AG09319 (cell line): ENCODE measurements around the gene SELL.
"Not testable (repeated sequence)": the region's sequence is repeated elsewhere in the genome, so short reads cannot be mapped to it uniquely, and the experiment has no call there.

Source experiments
- DNase-seq: peaks from one replicate; pipeline ENCODE4 v3.0.0-alpha.2; 2010; ENCODE audit warnings: low read depth; ENCODE audit errors: extremely low read depth
- TF ChIP-seq, protein P1 (sequence below): IDR thresholded peaks from 2 replicates; pipeline ENCODE4 v1.5.1; 2011; ENCODE audit warnings: low read depth, mild to moderate bottlenecking, inconsistent platforms, low read length, moderate library complexity

The SELL gene

GRCh38 chr1:169696273-169697100 lies 14.9 kb downstream of the SELL start:
- TF ChIP-seq, protein P1, sequence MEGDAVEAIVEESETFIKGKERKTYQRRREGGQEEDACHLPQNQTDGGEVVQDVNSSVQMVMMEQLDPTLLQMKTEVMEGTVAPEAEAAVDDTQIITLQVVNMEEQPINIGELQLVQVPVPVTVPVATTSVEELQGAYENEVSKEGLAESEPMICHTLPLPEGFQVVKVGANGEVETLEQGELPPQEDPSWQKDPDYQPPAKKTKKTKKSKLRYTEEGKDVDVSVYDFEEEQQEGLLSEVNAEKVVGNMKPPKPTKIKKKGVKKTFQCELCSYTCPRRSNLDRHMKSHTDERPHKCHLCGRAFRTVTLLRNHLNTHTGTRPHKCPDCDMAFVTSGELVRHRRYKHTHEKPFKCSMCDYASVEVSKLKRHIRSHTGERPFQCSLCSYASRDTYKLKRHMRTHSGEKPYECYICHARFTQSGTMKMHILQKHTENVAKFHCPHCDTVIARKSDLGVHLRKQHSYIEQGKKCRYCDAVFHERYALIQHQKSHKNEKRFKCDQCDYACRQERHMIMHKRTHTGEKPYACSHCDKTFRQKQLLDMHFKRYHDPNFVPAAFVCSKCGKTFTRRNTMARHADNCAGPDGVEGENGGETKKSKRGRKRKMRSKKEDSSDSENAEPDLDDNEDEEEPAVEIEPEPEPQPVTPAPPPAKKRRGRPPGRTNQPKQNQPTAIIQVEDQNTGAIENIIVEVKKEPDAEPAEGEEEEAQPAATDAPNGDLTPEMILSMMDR, result no peak
- DNase-seq, result no peak

- DNase-seq, result no peak
- TF ChIP-seq, protein P1, result no peak
Observed at GRCh38 chr1:169694304-169695075, 16.9 kb downstream of the SELL start.

GRCh38 chr1:169692756-169693460 lies 18.5 kb downstream of the SELL start:
- no peak for DNase-seq
- TF ChIP-seq, protein P1, result no peak

DNA sequence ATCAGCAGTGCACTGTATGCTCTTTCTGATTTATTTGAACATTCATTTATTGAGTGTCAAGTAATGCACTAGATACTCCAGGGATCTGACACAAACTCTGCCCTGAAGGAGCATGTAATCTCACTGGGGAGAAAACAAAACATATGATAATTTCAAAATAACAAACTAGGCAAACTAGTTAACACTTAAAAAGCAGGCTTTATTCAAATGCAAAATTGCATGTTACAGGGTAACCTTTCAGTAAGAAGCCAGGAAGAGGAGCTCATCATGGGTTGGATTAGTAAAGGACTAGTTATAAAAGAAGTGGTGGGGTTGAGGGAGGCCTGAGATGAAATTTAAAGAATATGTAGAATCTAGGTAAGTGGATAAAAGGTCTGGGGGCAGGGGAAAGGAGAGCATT lies 20.9 kb downstream of the SELL start:
- TF ChIP-seq, protein P1, result no peak
- DNase-seq, result no peak

- no peak for DNase-seq
- TF ChIP-seq, protein P1, result no peak
Observed at GRCh38 chr1:169689395-169689794, 22.0 kb downstream of the SELL start.

DNA sequence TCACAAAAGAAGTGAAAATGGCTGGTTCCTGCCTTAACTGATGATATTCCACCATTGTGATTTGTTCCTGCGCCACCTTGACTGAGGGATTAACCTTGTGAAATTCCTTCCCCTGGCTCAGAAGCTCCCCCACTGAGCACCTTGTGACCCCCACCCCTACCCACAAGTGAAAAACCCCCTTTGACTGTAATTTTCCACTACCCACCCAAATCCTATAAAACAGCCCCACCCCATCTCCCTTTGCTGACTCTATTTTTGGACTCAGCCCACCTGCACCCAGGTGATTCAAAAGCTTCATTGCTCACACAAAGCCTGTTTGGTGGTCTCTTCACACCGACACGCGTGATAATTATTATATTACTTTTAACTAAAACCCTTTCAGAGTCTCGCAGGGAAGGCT lies 23.0 kb downstream of the SELL start:
- not testable (repeated sequence) for DNase-seq

DNA sequence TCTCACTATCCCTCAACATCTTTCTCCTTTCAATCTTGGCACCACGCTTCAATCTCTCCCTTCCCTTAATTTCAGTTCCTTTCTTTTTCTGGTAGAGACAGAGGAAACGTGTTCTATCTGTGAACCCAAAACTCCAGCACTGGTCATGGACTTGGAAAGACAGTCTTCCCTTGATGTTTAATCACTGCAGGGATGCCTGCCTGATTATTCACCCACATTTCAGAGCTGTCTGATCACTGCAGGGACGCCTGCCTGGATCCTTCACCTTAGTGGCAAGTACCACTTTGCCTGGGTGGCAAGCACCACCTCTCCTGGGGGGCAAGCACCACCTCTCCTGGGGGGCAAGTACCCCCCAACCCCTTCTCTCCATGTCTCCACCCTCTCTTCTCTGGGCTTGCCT lies 27.8 kb downstream of the SELL start:
- TF ChIP-seq, protein P1, result no peak
- DNase-seq, result no peak

DNA sequence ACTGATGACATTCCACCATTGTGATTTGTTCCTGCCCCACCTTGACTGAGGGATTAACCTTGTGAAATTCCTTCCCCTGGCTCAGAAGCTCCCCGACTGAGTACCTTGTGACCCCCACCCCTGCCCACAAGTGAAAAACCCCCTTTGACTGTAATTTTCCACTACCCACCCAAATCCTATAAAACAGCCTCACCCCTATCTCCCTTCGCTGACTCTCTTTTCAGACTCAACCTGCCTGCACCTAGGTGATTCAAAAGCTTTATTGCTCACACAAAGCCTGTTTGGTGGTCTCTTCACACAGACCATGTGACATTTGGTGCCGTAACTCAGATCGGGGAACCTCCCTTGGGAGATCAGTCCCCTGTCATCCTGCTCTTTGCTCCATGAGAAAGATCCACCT lies 28.3 kb downstream of the SELL start:
- DNase-seq, result not testable (repeated sequence)
